Measurements from ENCODE around the gene ATP8A2. TPM values are rescaled to one million over a fixed set of nuclear protein-coding genes. Genes with fewer than 3 reads are reported as not detected.

Gene ATP8A2
- total and polyA plus RNA-seq, 2 of the 8 experiments (the other 6 are each of a cell fraction or from before 2014, with no cell fraction given) = 2.4 to 8.3 TPM

DNA sequence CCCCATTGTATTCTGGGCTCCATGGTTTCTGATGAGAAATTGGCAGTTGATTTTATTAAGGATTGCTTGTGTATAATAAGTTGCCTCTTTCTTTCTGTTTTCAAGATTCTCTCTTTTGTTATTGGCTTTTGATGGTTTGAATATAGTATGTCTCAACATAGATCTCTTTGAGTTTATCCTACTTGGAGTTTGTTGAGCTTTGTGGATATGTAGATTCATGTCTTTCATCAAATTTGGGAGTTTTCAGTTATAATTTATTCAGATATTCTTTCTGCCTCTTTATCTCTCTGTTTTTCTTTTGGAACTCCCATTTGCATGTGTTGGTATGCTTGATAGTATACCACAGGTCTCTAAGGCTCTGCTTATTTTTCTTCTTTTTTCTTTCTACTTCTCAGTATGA is 296.6 kb downstream of the ATP8A2 start:
- H3K4me2 ChIP-seq (ENCODE audit: insufficient read depth in 1 of 2, low read depth in 2 of 2, low read length in 2 of 2) = no peak overlapping the region
- no peak for FAIRE-seq
- no peak overlapping the region for H4K5ac ChIP-seq (ENCODE audit: insufficient read length, low read depth, low read length)
- no peaks in the 10 kb centered on the region for H3K79me2 ChIP-seq (ENCODE audit: control insufficient read depth in 1 of 2, insufficient read depth in 2 of 2, low read length in 2 of 2)
- H2AK5ac ChIP-seq (ENCODE audit: low read depth, low read length) = no peak overlapping the region
- no peaks in the 10 kb centered on the region; a peak in 1 of 7 replicates for H3K27me3 ChIP-seq (replicated peaks in 1 of 4; ENCODE audit: control insufficient read depth in 3 of 4, extremely low read depth in 1 of 4, insufficient read depth in 3 of 4, low read length in 3 of 4)
- H2BK12ac ChIP-seq (ENCODE audit: low read depth, low read length) = no peak overlapping the region
- no peak overlapping the region for H2BK15ac ChIP-seq (ENCODE audit: low read length)
- H4K91ac ChIP-seq (replicated peaks; ENCODE audit: insufficient read length, low read length) = no peak overlapping the region
- no peak overlapping the region for H3K9ac ChIP-seq (replicated peaks in 1 of 4; ENCODE audit: extremely low read depth in 1 of 4, low read depth in 3 of 4, low read length in 3 of 4)
- no peak overlapping the region for H3K27ac ChIP-seq (ENCODE audit: low read depth, low read length)
- H4K8ac ChIP-seq (ENCODE audit: extremely low read depth, insufficient read depth, low read length) = no peak overlapping the region
- no peak overlapping the region for H3K23ac ChIP-seq (ENCODE audit: insufficient read length)
- peaks cover 3 to 7% of the 10 kb centered on the region in 2 experiments; a peak in 2 of 4 replicates for H3K9me3 ChIP-seq (ENCODE audit: insufficient read depth in 2 of 2, low read depth in 1 of 2, low read length in 1 of 2)
- no peak overlapping the region for H2BK5ac ChIP-seq (ENCODE audit: low read depth, low read length)
- no peaks in the 10 kb centered on the region for H4K20me1 ChIP-seq (replicated peaks in 1 of 2; ENCODE audit: control insufficient read depth in 1 of 2, insufficient read depth in 2 of 2, low read length in 2 of 2)
- DNase-seq (ENCODE audit: low read depth in 1 of 2, low spot score in 2 of 2) = no peak
- H2BK20ac ChIP-seq (ENCODE audit: low read length) = no peak overlapping the region
- no peak overlapping the region for H3K4ac ChIP-seq (replicated peaks; ENCODE audit: insufficient read length, low read depth, low read length)
- no peak overlapping the region for H2BK120ac ChIP-seq (replicated peaks; ENCODE audit: low read depth, low read length)
- no peak overlapping the region for H3K56ac ChIP-seq (replicated peaks; ENCODE audit: insufficient read length, low read depth, low read length)
- H3K4me1 ChIP-seq (replicated peaks in 1 of 4; ENCODE audit: control insufficient read depth in 3 of 4, insufficient read depth in 4 of 4, low read length in 3 of 4) = no peaks in the 10 kb centered on the region
- H3K18ac ChIP-seq (ENCODE audit: extremely low read depth, low read length) = no peak overlapping the region
- POLR2A ChIA-PET (ENCODE audit: partially characterized antibody) = no interaction called here
- CTCF ChIA-PET (ENCODE audit: partially characterized antibody) = interaction anchor here (0.6 kb wide), 1 partner anchor 83 kb away, joined by 3 read pairs; no protein-coding TSS in a partner anchor
- H3K36me3 ChIP-seq (ENCODE audit: control insufficient read depth in 2 of 4, insufficient read depth in 4 of 4, low read length in 3 of 4) = no peaks in the 10 kb centered on the region
- H2AFZ ChIP-seq (ENCODE audit: low read length) = no peak overlapping the region
- no peaks in the 10 kb centered on the region for H3K23me2 ChIP-seq (ENCODE audit: low read depth, low read length)
- TF ChIP-seq SIRT6 (IDR thresholded peaks at IDR 0.05; ENCODE audit: low read length) (no peak), RNF2 (IDR thresholded peaks at IDR 0.05; ENCODE audit: borderline replicate concordance, low read depth, low read length, missing control alignments, poor library complexity, severe bottlenecking) (no peak), KDM5A (IDR thresholded peaks at IDR 0.05; ENCODE audit: low read length) (no peak), SP1 (IDR thresholded peaks at IDR 0.05; ENCODE audit: low read depth, low read length) (no peak), BACH1 (IDR thresholded peaks at IDR 0.05; ENCODE audit: low read length) (no peak), JUND (IDR thresholded peaks at IDR 0.05; ENCODE audit: low read length) (no peak), MAFK (IDR thresholded peaks at IDR 0.05; ENCODE audit: low read depth, low read length) (no peak), KDM4A (IDR thresholded peaks at IDR 0.05; ENCODE audit: low read depth, low read length, severe bottlenecking) (no peak), NANOG (IDR thresholded peaks at IDR 0.05; ENCODE audit: insufficient read depth, low read depth, low read length, poor library complexity, severe bottlenecking) (no peak), KDM1A (IDR thresholded peaks at IDR 0.05; ENCODE audit: borderline replicate concordance, low read length) (no peak), CEBPB (IDR thresholded peaks at IDR 0.05; ENCODE audit: low read depth, low read length) (no peak), POLR2A (IDR thresholded peaks at IDR 0.05; ENCODE audit: control extremely low read depth in 1 of 2, low read depth in 2 of 2, low read length in 2 of 2) (no peak), SUZ12 (IDR thresholded peaks at IDR 0.05; ENCODE audit: low read length) (no peak)
- TF ChIP-seq, protein P1, sequence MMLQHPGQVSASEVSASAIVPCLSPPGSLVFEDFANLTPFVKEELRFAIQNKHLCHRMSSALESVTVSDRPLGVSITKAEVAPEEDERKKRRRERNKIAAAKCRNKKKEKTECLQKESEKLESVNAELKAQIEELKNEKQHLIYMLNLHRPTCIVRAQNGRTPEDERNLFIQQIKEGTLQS (IDR thresholded peaks at IDR 0.05; ENCODE audit: insufficient read depth, low read depth, low read length) = no peak
- H3K79me1 ChIP-seq (ENCODE audit: low read depth, low read length) = no peaks in the 10 kb centered on the region
- no peak overlapping the region for H3K4me3 ChIP-seq (ENCODE audit: extremely low read depth in 1 of 4, insufficient read depth in 2 of 4, low read depth in 3 of 4, low read length in 4 of 4)
- no peak overlapping the region for H3K14ac ChIP-seq (ENCODE audit: insufficient read length)

Data from H1 (cell line).